CD14-positive monocyte (primary cell): ENCODE measurements around the gene WDR4. TPM values are rescaled to one million over a fixed set of nuclear protein-coding genes. Genes with fewer than 3 reads are reported as not detected.

Source experiments
- DNase-seq, 3 donors: peaks; one replicate each; pipeline ENCODE4 v3.0.0-alpha.2; 2011 to 2022
- H2AFZ ChIP-seq: 2 replicates; pipeline ENCODE4 v1.6.0; 2012; ENCODE audit warnings: mild to moderate bottlenecking, low read depth, low read length, inconsistent platforms; ENCODE audit not compliant: insufficient read depth, poor library complexity, severe bottlenecking
- H3K27ac ChIP-seq, 2 donors: 1 replicate in 1 of 2; 2 replicates in 1 of 2; pipeline ENCODE4 v1.5.1; 2012 to 2013; ENCODE audit warnings: low read length in 2 of 2, control low read depth in 1 of 2, inconsistent platforms in 1 of 2, low read depth in 1 of 2, mild to moderate bottlenecking in 1 of 2
- H3K27me3 ChIP-seq, 2 donors: one replicate each; pipeline versions ENCODE4 v1.6.0 to v1.6.1; 2011 to 2013; ENCODE audit warnings: low read length in 2 of 2; ENCODE audit not compliant: control insufficient read depth in 2 of 2, insufficient read depth in 2 of 2
- H3K36me3 ChIP-seq, 2 donors: replicated peaks in 1 of 2; 1 replicate in 1 of 2; 2 replicates in 1 of 2; pipeline versions ENCODE4 v1.5.1 to v1.6.1; 2012 to 2013; ENCODE audit warnings: low read length in 2 of 2, control low read depth in 1 of 2, inconsistent platforms in 1 of 2, mild to moderate bottlenecking in 1 of 2; ENCODE audit not compliant: insufficient read depth in 2 of 2, control insufficient read depth in 1 of 2
- H3K4me1 ChIP-seq, 2 donors: 1 replicate in 1 of 2; 2 replicates in 1 of 2; pipeline versions ENCODE4 v1.5.1 to v1.6.1; 2012 to 2013; ENCODE audit warnings: low read length in 2 of 2, control low read depth in 1 of 2, inconsistent platforms in 1 of 2, mild to moderate bottlenecking in 1 of 2, moderate library complexity in 1 of 2; ENCODE audit not compliant: insufficient read depth in 2 of 2, control insufficient read depth in 1 of 2
- H3K4me2 ChIP-seq: replicated peaks from 2 replicates; pipeline ENCODE3; 2012; ENCODE audit warnings: low read length, moderate library complexity, mild to moderate bottlenecking; ENCODE audit not compliant: poor library complexity, severe bottlenecking; ENCODE audit errors: extremely low read depth
- H3K4me3 ChIP-seq, 3 experiments: fragments of 200-600 bp in 1 of 3; sonication (generic) in 1 of 3; replicated peaks in 1 of 3; 1 replicate in 2 of 3; 2 replicates in 1 of 3; pipeline ENCODE4 v1.5.1; 2011 to 2013; ENCODE audit warnings: low read length in 3 of 3, mild to moderate bottlenecking in 3 of 3, control low read depth in 2 of 3, low read depth in 2 of 3, inconsistent platforms in 1 of 3, moderate library complexity in 1 of 3
- H3K79me2 ChIP-seq: 2 replicates; pipeline ENCODE4 v1.6.0; 2012; ENCODE audit warnings: mild to moderate bottlenecking, control low read depth, inconsistent platforms, low read length, moderate library complexity; ENCODE audit not compliant: insufficient read depth
- H3K9ac ChIP-seq: 2 replicates; pipeline ENCODE4 v1.6.0; 2017; ENCODE audit warnings: low read length, mild to moderate bottlenecking; ENCODE audit not compliant: insufficient read depth, poor library complexity, severe bottlenecking
- H3K9me3 ChIP-seq, 2 donors: replicated peaks in 1 of 2; 1 replicate in 1 of 2; 2 replicates in 1 of 2; pipeline versions ENCODE4 v1.5.1 to v1.6.1; 2012 to 2013; ENCODE audit warnings: low read length in 2 of 2, control low read depth in 1 of 2; ENCODE audit not compliant: control insufficient read depth in 1 of 2, insufficient read depth in 1 of 2
- H4K20me1 ChIP-seq: 2 replicates; pipeline ENCODE4 v1.6.0; 2012; ENCODE audit warnings: mild to moderate bottlenecking, low read length, control low read depth, moderate library complexity; ENCODE audit not compliant: insufficient read depth
- H3K27ac Mint-ChIP-seq, 7 donors: one replicate each; pipeline ENCODE4 v1.8.0; 2020; ENCODE audit warnings: mild to moderate bottlenecking in 7 of 7, mixed read lengths in 7 of 7, moderate library complexity in 6 of 7, inconsistent platforms in 2 of 7
- H3K27me3 Mint-ChIP-seq, 3 donors: one replicate each; pipeline ENCODE4 v1.8.0; 2021 to 2022; ENCODE audit warnings: low read depth in 3 of 3, mild to moderate bottlenecking in 3 of 3, mixed read lengths in 3 of 3, moderate library complexity in 3 of 3, inconsistent platforms in 1 of 3
- H3K36me3 Mint-ChIP-seq, 2 donors: one replicate each; pipeline ENCODE4 v1.8.0; 2020; ENCODE audit warnings: mixed read lengths in 2 of 2, inconsistent platforms in 1 of 2, mild to moderate bottlenecking in 1 of 2
- H3K4me1 Mint-ChIP-seq: one replicate; pipeline ENCODE4 v1.8.0; 2020; ENCODE audit warnings: mild to moderate bottlenecking, mixed read lengths
- H3K4me3 Mint-ChIP-seq, 2 donors: one replicate each; pipeline ENCODE4 v1.8.0; 2020; ENCODE audit warnings: mild to moderate bottlenecking in 2 of 2, mixed read lengths in 2 of 2, moderate library complexity in 1 of 2
- H3K9me3 Mint-ChIP-seq, 7 donors: one replicate each; pipeline ENCODE4 v1.8.0; 2020 to 2022; ENCODE audit warnings: mixed read lengths in 7 of 7, mild to moderate bottlenecking in 6 of 7, moderate library complexity in 6 of 7, inconsistent platforms in 2 of 7
- CTCF ChIP-seq: fragments of 200-600 bp; IDR thresholded peaks from one replicate; pipeline ENCODE4 v1.8.0; 2022; ENCODE audit warnings: antibody characterized with exemption, mild to moderate bottlenecking
- WGBS: methylation state at CpG from one replicate; pipeline ENCODE4 v1.1.5; 2013; ENCODE audit warnings: missing lambda C conversion rate; ENCODE audit not compliant: insufficient coverage; 5-methylcytosine and 5-hydroxymethylcytosine counted together
- intact Hi-C, 2 donors: fragments of 100-400 bp; cut with micrococcal nuclease; formaldehyde crosslinking; loops; one replicate each; pipeline versions ENCODE4 v1.15.0 to v1.15.1; 2023
- polyA plus RNA-seq, 3 donors: library from polyadenylated mRNA; depleted of rRNA in 1 of 3; unstranded in 2 of 3; stranded (reverse) in 1 of 3; fragments of 300-500 nt in 2 of 3; fragments of >200 nt in 1 of 3; fragmentation: Illumina TruSeq in 2 of 3; gene quantifications; 1 replicate in 2 of 3; 2 replicates in 1 of 3; pipeline ENCODE4 v1.2.3, GENCODE V29; 2012 to 2021

WDR4 gene
- polyA plus RNA-seq, 3 donors = 2.9 to 7.0 (median 3.6) TPM

- Histone ChIP-seq H4K20me1 (no peaks in the 10 kb centered on the region), H3K4me3 (no peak overlapping the region), H3K27me3 (peaks cover 0 to 8% of the 10 kb centered on the region in 2 donors), H3K9ac (no peak overlapping the region), H3K27ac (no peak overlapping the region), H3K79me2 (no peaks in the 10 kb centered on the region), H3K9me3 (no peaks in the 10 kb centered on the region), H2AFZ (no peak overlapping the region), H3K36me3 (peaks cover 26 to 27% of the 10 kb centered on the region in 2 donors), H3K4me2 (no peak overlapping the region), H3K4me1 (no peaks in the 10 kb centered on the region)
- Mint-ChIP-seq H3K4me1 (peaks cover 3% of the 10 kb centered on the region), H3K27ac (peak overlapping the region in 2 of 7 donors; percentile 23 to 63), H3K9me3 (peaks cover 0 to 2% (median 0%) of the 10 kb centered on the region in 7 donors), H3K36me3 (peaks cover 6 to 15% of the 10 kb centered on the region in 2 donors), H3K4me3 (no peak overlapping the region), H3K27me3 (peaks cover 14 to 15% (median 14%) of the 10 kb centered on the region in 3 donors)
- 96% methylated on average over 35 of the region's 42 CpGs for WGBS
- intact Hi-C loops = no loop called here
- no peak for DNase-seq
- TF ChIP-seq CTCF = no peak
These were observed 41.7 kb downstream of the WDR4 start for GRCh38 chr21:42837421-42838211.

GRCh38 chr21:42836767-42837301 lies 42.5 kb downstream of the WDR4 start:
- Mint-ChIP-seq H3K4me1 (peaks cover 3% of the 10 kb centered on the region), H3K9me3 (peaks cover 0 to 2% (median 0%) of the 10 kb centered on the region in 7 donors), H3K27ac (peak overlapping the region in 4 of 7 donors; percentile 8 to 47 (median 30)), H3K27me3 (peaks cover 21 to 23% (median 22%) of the 10 kb centered on the region in 3 donors), H3K36me3 (peaks cover 0 to 12% of the 10 kb centered on the region in 2 donors), H3K4me3 (no peak overlapping the region)
- no peaks in the 10 kb centered on the region for H3K4me1 ChIP-seq
- H3K36me3 ChIP-seq = peaks cover 18 to 21% of the 10 kb centered on the region in 2 donors
- H3K4me3 ChIP-seq = no peak overlapping the region
- no peak for TF ChIP-seq CTCF
- no peak overlapping the region for H3K27ac ChIP-seq
- no peak overlapping the region for H3K4me2 ChIP-seq
- H3K27me3 ChIP-seq = peaks cover 1 to 10% of the 10 kb centered on the region in 2 donors
- intact Hi-C loops = no loop called here
- H3K79me2 ChIP-seq = no peaks in the 10 kb centered on the region
- H2AFZ ChIP-seq = no peak overlapping the region
- no peaks in the 10 kb centered on the region for H4K20me1 ChIP-seq
- H3K9ac ChIP-seq = no peak overlapping the region
- no peak for DNase-seq
- WGBS = 91% methylated on average over 15 of the region's 15 CpGs
- no peaks in the 10 kb centered on the region for H3K9me3 ChIP-seq
